Kidney (tissue), 14 donors: ENCODE data around the gene SLC43A1. TPM values are rescaled to one million over a fixed set of nuclear protein-coding genes. Genes with fewer than 3 reads are reported as not detected.

Experiments
- DNase-seq, 5 donors: peaks; one replicate each; pipeline ENCODE4 v3.0.0-alpha.2; 2013 to 2020
- FAIRE-seq: peaks from 2 replicates; lab custom pipeline; 2012; peaks lifted over from hg19 to GRCh38; lab: Jason Lieb, UNC
- H3K27ac ChIP-seq, 2 donors: one replicate each; pipeline ENCODE4 v1.7.0; 2013; ENCODE audit warnings: low read depth in 2 of 2, low read length in 2 of 2, inconsistent platforms in 1 of 2
- H3K27me3 ChIP-seq: one replicate; pipeline ENCODE4 v1.7.1; 2013; ENCODE audit warnings: low read length, inconsistent platforms; ENCODE audit not compliant: control insufficient read depth, insufficient read depth
- H3K36me3 ChIP-seq, 3 donors: one replicate each; pipeline versions ENCODE4 v1.7.0 to v1.7.1; 2013; ENCODE audit warnings: low read length in 3 of 3, control low read depth in 1 of 3, inconsistent platforms in 1 of 3; ENCODE audit not compliant: insufficient read depth in 3 of 3, control insufficient read depth in 2 of 3
- H3K4me1 ChIP-seq, 3 donors: one replicate each; pipeline versions ENCODE4 v1.7.0 to v1.7.1; 2013; ENCODE audit warnings: low read length in 3 of 3, inconsistent platforms in 1 of 3, low read depth in 1 of 3; ENCODE audit not compliant: control insufficient read depth in 2 of 3, insufficient read depth in 2 of 3
- H3K4me3 ChIP-seq, 3 donors: one replicate each; pipeline versions ENCODE4 v1.7.0 to v1.8.1; 2013; ENCODE audit warnings: low read length in 3 of 3, control low read depth in 1 of 3, inconsistent platforms in 1 of 3
- H3K9ac ChIP-seq, 3 donors: one replicate each; pipeline versions ENCODE4 v1.7.0 to v1.7.1; 2013; ENCODE audit warnings: low read length in 3 of 3, control low read depth in 1 of 3, inconsistent platforms in 1 of 3
- H3K9me3 ChIP-seq, 3 donors: one replicate each; pipeline versions ENCODE4 v1.7.0 to v1.7.1; 2013; ENCODE audit warnings: low read length in 3 of 3, control low read depth in 1 of 3, inconsistent platforms in 1 of 3; ENCODE audit not compliant: control insufficient read depth in 2 of 3, insufficient read depth in 1 of 3
- intact Hi-C: fragments of 100-400 bp; cut with DNase I; formaldehyde crosslinking; loops from one replicate; pipeline ENCODE4 v1.11.1; 2022
- polyA plus RNA-seq: library from polyadenylated mRNA; stranded (reverse); fragments of 350-450 nt; fragmentation: Illumina TruSeq; extraction: RNeasy Lipid Tissue Mini Kit (QIAGEN cat#74804); gene quantifications from one replicate; pipeline ENCODE4 v1.2.3, GENCODE V29; 2014; ENCODE audit warnings: low read depth, low replicate concordance; ENCODE audit not compliant: insufficient read depth
- total RNA-seq: library from RNA; stranded (reverse); fragmentation: NEBNext Ultra II Directional; extraction: Animal tissue kit (Norgen Biotek cat#: 25700); gene quantifications from one replicate; pipeline ENCODE4 v1.2.1, GENCODE V29; 2021
- TF ChIP-seq, protein P1 (sequence below): IDR thresholded peaks from 3 replicates; pipeline ENCODE4 v1.5.1; 2012; ENCODE audit warnings: mild to moderate bottlenecking, moderate library complexity, borderline replicate concordance; ENCODE audit not compliant: insufficient read depth; ENCODE audit errors: extremely low read depth
- donor health status: control.
- donor health status: control.
- donor health status: control.
- donor health status: control.
- donor health status: control.
- donor health status: DM: yes; HTN: yes; CAD: no.
- donor health status: Normal renal cell carcinoma (clear cell type).

Gene SLC43A1
- total and polyA plus RNA-seq, 2 donors from 2014 or later = 4.1 to 16.6 TPM

DNA sequence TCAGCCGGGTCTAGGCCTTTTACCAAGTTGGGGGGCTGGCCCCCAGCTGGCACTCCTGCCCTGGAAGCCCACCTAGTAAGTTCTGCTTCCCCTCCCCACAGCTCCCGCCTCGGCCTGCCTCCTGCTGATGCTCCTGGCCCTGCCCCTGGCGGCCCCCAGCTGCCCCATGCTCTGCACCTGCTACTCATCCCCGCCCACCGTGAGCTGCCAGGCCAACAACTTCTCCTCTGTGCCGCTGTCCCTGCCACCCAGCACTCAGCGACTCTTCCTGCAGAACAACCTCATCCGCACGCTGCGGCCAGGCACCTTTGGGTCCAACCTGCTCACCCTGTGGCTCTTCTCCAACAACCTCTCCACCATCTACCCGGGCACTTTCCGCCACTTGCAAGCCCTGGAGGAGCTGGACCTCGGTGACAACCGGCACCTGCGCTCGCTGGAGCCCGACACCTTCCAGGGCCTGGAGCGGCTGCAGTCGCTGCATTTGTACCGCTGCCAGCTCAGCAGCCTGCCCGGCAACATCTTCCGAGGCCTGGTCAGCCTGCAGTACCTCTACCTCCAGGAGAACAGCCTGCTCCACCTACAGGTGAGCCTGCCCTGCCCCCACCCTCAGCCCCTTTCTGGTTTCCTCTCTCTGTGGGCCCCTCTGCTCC, 47.9 kb downstream of the SLC43A1 start:
- Histone ChIP-seq H3K9ac (no peak overlapping the region), H3K27me3 (no peaks in the 10 kb centered on the region), H3K4me1 (no peaks in the 10 kb centered on the region), H3K36me3 (no peaks in the 10 kb centered on the region), H3K9me3 (no peaks in the 10 kb centered on the region), H3K4me3 (no peak overlapping the region), H3K27ac (no peak overlapping the region)
- intact Hi-C loops = no loop called here
- FAIRE-seq (no peak), DNase-seq (no peak)
- TF ChIP-seq, protein P1, sequence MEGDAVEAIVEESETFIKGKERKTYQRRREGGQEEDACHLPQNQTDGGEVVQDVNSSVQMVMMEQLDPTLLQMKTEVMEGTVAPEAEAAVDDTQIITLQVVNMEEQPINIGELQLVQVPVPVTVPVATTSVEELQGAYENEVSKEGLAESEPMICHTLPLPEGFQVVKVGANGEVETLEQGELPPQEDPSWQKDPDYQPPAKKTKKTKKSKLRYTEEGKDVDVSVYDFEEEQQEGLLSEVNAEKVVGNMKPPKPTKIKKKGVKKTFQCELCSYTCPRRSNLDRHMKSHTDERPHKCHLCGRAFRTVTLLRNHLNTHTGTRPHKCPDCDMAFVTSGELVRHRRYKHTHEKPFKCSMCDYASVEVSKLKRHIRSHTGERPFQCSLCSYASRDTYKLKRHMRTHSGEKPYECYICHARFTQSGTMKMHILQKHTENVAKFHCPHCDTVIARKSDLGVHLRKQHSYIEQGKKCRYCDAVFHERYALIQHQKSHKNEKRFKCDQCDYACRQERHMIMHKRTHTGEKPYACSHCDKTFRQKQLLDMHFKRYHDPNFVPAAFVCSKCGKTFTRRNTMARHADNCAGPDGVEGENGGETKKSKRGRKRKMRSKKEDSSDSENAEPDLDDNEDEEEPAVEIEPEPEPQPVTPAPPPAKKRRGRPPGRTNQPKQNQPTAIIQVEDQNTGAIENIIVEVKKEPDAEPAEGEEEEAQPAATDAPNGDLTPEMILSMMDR = no peak

DNA sequence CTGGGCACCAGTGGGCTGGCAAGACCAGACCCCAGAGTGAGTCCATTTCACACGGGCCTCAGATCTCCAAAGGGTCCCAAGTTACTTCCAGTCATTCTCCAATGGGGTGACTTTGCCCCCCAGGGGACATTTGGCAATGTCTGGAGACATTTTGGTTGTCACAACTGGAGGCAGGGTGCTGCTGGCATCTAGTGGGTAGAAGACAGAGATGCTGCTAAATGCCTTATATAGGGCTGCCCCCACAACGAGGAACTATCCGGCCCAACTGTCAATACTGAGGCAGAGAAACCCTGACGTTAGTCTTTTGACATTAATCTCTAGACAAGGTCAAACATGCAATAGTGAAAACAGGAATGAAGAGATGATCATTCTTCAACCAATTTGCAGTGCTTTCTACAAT, 48.8 kb downstream of the SLC43A1 start:
- intact Hi-C loops = no loop called here
- FAIRE-seq = no peak

DNA sequence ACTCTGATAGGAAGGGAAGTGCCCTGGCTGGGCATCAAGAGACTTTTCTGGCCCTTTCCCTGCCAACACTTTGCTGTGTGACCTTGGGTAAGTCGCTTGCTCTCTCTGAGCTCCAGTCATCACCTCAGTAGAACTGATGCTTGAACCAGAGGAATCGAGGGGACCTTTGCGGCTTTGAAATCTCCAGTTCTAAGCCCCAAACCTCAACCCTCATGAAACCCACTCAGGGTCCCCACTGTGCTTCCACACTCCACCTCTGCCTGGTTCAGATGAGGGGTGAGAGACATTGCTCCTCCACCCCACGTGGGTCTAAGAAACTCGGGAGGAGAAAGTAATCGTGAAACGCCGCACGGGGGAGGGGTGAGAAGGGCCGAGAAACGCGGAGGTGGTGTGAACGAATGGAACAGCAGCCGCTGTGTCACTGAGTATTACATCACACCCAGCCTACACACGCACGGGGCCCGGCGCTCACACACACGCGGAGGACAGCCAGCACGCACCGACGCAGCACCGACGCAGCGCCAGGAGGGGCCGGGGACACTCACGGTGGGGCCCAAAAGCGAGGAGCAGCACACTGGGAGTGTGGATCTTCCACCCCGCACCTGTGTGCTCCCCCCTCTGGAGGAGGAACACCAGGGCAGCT, 50.8 kb downstream of the SLC43A1 start:
- H3K9me3 ChIP-seq = no peaks in the 10 kb centered on the region
- intact Hi-C loops = no loop called here
- TF ChIP-seq, protein P1 = no peak
- FAIRE-seq (no peak), DNase-seq (peak in 1 of 5 donors; percentile 47)
- H3K27ac ChIP-seq = no peak overlapping the region
- H3K4me1 ChIP-seq = peaks cover 0 to 3% (median 0%) of the 10 kb centered on the region in 3 donors
- peaks cover 6% of the 10 kb centered on the region for H3K27me3 ChIP-seq
- H3K36me3 ChIP-seq = no peaks in the 10 kb centered on the region
- no peak overlapping the region for H3K4me3 ChIP-seq
- H3K9ac ChIP-seq = no peak overlapping the region

More for the DNA sequence above, 48.8 kb downstream of the SLC43A1 start:
- H3K4me1 ChIP-seq = no peaks in the 10 kb centered on the region
- DNase-seq = no peak
- H3K27me3 ChIP-seq = no peaks in the 10 kb centered on the region
- H3K9me3 ChIP-seq = no peaks in the 10 kb centered on the region
- no peaks in the 10 kb centered on the region for H3K36me3 ChIP-seq
- no peak overlapping the region for H3K9ac ChIP-seq
- H3K4me3 ChIP-seq = no peak overlapping the region
- TF ChIP-seq, protein P1 = no peak
- H3K27ac ChIP-seq = no peak overlapping the region
